Measurements from ENCODE around the gene CCDC88C. TPM values are rescaled to one million over a fixed set of nuclear protein-coding genes. Genes with fewer than 3 reads are reported as not detected.

Gene CCDC88C
- polyA plus RNA-seq, 2 of the 4 experiments (the other 2 are of a cell fraction), result 2.9 to 3.7 TPM

DNA sequence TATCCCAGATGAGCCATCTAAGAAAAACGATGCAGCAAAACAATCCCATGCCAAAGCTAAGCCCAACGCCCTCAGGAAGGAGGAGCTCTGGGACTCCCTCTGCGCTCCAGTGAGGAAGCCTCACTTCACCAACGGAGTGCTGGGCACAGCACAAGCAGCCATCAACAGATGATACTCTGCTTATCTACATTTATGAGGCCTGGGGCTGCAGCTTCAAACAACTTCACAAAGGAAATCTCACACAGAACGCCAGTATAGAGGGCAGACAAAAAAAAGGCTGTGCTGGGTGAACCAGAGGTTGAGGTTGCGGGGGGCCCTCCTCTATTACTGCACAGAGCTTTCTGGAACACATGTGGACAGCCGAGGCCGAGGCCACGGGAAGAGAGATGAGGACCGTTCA is 138.3 kb downstream of the CCDC88C start:
- ChIA-PET POLR2A (no interaction called here), CTCF (interaction anchor here (0.5 to 3.3 kb wide), 5 partner anchors 9 to 489 kb away, joined by 3 to 8 read pairs (median 4); no protein-coding TSS in a partner anchor)
- Histone ChIP-seq H3K4me3 (no peak overlapping the region), H3K4me2 (no peak overlapping the region), H3K9me3 (no peaks in the 10 kb centered on the region), H3K4me1 (no peaks in the 10 kb centered on the region), H3K27ac (no peak overlapping the region)
- ATAC-seq, result no peak
- FAIRE-seq, result no peak
- no peak for TF ChIP-seq NFE2L2 (conservative IDR thresholded peaks at IDR 0.05; ENCODE audit: low read length)
- TF ChIP-seq, protein P1, sequence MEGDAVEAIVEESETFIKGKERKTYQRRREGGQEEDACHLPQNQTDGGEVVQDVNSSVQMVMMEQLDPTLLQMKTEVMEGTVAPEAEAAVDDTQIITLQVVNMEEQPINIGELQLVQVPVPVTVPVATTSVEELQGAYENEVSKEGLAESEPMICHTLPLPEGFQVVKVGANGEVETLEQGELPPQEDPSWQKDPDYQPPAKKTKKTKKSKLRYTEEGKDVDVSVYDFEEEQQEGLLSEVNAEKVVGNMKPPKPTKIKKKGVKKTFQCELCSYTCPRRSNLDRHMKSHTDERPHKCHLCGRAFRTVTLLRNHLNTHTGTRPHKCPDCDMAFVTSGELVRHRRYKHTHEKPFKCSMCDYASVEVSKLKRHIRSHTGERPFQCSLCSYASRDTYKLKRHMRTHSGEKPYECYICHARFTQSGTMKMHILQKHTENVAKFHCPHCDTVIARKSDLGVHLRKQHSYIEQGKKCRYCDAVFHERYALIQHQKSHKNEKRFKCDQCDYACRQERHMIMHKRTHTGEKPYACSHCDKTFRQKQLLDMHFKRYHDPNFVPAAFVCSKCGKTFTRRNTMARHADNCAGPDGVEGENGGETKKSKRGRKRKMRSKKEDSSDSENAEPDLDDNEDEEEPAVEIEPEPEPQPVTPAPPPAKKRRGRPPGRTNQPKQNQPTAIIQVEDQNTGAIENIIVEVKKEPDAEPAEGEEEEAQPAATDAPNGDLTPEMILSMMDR (IDR thresholded peaks at IDR 0.05), result no peak
- TF ChIP-seq MYC (IDR thresholded peaks at IDR 0.05; ENCODE audit: borderline replicate concordance, low read length), result no peak
- TF ChIP-seq, protein P2, sequence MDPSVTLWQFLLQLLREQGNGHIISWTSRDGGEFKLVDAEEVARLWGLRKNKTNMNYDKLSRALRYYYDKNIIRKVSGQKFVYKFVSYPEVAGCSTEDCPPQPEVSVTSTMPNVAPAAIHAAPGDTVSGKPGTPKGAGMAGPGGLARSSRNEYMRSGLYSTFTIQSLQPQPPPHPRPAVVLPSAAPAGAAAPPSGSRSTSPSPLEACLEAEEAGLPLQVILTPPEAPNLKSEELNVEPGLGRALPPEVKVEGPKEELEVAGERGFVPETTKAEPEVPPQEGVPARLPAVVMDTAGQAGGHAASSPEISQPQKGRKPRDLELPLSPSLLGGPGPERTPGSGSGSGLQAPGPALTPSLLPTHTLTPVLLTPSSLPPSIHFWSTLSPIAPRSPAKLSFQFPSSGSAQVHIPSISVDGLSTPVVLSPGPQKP (IDR thresholded peaks at IDR 0.05; ENCODE audit: low read depth, low read length), result no peak
- TF ChIP-seq JUNB (IDR thresholded peaks at IDR 0.05), result no peak
- no peak for TF ChIP-seq NR3C1 (IDR thresholded peaks at IDR 0.05)
- TF ChIP-seq, protein P3, sequence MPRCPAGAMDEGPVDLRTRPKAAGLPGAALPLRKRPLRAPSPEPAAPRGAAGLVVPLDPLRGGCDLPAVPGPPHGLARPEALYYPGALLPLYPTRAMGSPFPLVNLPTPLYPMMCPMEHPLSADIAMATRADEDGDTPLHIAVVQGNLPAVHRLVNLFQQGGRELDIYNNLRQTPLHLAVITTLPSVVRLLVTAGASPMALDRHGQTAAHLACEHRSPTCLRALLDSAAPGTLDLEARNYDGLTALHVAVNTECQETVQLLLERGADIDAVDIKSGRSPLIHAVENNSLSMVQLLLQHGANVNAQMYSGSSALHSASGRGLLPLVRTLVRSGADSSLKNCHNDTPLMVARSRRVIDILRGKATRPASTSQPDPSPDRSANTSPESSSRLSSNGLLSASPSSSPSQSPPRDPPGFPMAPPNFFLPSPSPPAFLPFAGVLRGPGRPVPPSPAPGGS (IDR thresholded peaks at IDR 0.05), result no peak
- TF ChIP-seq HOXB5 (CRISPR knock-in tag; IDR thresholded peaks at IDR 0.05), result no peak
- TF ChIP-seq RARB (CRISPR knock-in tag; IDR thresholded peaks at IDR 0.05), result no peak
- TF ChIP-seq HEYL (CRISPR knock-in tag; IDR thresholded peaks at IDR 0.05), result no peak
- TF ChIP-seq, protein P4, sequence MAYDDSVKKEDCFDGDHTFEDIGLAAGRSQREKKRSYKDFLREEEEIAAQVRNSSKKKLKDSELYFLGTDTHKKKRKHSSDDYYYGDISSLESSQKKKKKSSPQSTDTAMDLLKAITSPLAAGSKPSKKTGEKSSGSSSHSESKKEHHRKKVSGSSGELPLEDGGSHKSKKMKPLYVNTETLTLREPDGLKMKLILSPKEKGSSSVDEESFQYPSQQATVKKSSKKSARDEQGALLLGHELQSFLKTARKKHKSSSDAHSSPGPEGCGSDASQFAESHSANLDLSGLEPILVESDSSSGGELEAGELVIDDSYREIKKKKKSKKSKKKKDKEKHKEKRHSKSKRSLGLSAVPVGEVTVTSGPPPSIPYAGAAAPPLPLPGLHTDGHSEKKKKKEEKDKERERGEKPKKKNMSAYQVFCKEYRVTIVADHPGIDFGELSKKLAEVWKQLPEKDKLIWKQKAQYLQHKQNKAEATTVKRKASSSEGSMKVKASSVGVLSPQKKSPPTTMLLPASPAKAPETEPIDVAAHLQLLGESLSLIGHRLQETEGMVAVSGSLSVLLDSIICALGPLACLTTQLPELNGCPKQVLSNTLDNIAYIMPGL (CRISPR knock-in tag; IDR thresholded peaks at IDR 0.05; ENCODE audit: borderline replicate concordance), result no peak
- TF ChIP-seq RNF2 (IDR thresholded peaks at IDR 0.05; ENCODE audit: borderline replicate concordance, low read depth), result no peak
- TF ChIP-seq HOXB13 (CRISPR knock-in tag; IDR thresholded peaks at IDR 0.05; ENCODE audit: low read depth), result no peak
- no peak for TF ChIP-seq POLR2A (IDR thresholded peaks at IDR 0.05; ENCODE audit: low read length)
- TF ChIP-seq RFX5 (IDR thresholded peaks at IDR 0.05), result no peak
- TF ChIP-seq CBX8 (IDR thresholded peaks at IDR 0.05), result no peak
- TF ChIP-seq KDM5A (IDR thresholded peaks at IDR 0.05), result no peak
- TF ChIP-seq, protein P5, sequence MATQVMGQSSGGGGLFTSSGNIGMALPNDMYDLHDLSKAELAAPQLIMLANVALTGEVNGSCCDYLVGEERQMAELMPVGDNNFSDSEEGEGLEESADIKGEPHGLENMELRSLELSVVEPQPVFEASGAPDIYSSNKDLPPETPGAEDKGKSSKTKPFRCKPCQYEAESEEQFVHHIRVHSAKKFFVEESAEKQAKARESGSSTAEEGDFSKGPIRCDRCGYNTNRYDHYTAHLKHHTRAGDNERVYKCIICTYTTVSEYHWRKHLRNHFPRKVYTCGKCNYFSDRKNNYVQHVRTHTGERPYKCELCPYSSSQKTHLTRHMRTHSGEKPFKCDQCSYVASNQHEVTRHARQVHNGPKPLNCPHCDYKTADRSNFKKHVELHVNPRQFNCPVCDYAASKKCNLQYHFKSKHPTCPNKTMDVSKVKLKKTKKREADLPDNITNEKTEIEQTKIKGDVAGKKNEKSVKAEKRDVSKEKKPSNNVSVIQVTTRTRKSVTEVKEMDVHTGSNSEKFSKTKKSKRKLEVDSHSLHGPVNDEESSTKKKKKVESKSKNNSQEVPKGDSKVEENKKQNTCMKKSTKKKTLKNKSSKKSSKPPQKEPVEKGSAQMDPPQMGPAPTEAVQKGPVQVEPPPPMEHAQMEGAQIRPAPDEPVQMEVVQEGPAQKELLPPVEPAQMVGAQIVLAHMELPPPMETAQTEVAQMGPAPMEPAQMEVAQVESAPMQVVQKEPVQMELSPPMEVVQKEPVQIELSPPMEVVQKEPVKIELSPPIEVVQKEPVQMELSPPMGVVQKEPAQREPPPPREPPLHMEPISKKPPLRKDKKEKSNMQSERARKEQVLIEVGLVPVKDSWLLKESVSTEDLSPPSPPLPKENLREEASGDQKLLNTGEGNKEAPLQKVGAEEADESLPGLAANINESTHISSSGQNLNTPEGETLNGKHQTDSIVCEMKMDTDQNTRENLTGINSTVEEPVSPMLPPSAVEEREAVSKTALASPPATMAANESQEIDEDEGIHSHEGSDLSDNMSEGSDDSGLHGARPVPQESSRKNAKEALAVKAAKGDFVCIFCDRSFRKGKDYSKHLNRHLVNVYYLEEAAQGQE (IDR thresholded peaks at IDR 0.05), result no peak
- no peak for TF ChIP-seq CHD2 (IDR thresholded peaks at IDR 0.05; ENCODE audit: low read length, partially characterized antibody)
- TF ChIP-seq, protein P6, sequence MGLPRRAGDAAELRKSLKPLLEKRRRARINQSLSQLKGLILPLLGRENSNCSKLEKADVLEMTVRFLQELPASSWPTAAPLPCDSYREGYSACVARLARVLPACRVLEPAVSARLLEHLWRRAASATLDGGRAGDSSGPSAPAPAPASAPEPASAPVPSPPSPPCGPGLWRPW (IDR thresholded peaks at IDR 0.05), result no peak
- DNase-seq (ENCODE audit: low read depth in 1 of 2, low spot score in 1 of 2), result no peak
- 82% methylated on average over 10 of the region's 10 CpGs for WGBS (ENCODE audit: missing lambda C conversion rate)

All from A549 (cell line).